H9 (cell line): ENCODE results near the gene ARID1B. TPM values are rescaled to one million over a fixed set of nuclear protein-coding genes. Genes with fewer than 3 reads are reported as not detected.

Experiments used
- DNase-seq: peaks from one replicate; pipeline ENCODE4 v3.0.0-alpha.2; 2017
- H2AFZ ChIP-seq: one replicate; pipeline ENCODE4 v1.6.1; 2013; ENCODE audit warnings: mild to moderate bottlenecking, low read length, control low read depth, moderate library complexity
- H2AK5ac ChIP-seq: 2 replicates; pipeline ENCODE4 v1.6.1; 2013; ENCODE audit warnings: low read length, control low read depth, mixed read lengths; ENCODE audit not compliant: insufficient read length
- H2BK120ac ChIP-seq: one replicate; pipeline ENCODE4 v1.6.1; 2013; ENCODE audit warnings: low read depth, mild to moderate bottlenecking, low read length, control low read depth, inconsistent platforms; ENCODE audit not compliant: poor library complexity, severe bottlenecking
- H2BK12ac ChIP-seq: 2 replicates; pipeline ENCODE4 v1.6.1; 2013; ENCODE audit warnings: low read length, control low read depth, mixed read lengths, low read depth; ENCODE audit not compliant: insufficient read length
- H2BK15ac ChIP-seq: 2 replicates; pipeline ENCODE4 v1.6.1; 2013; ENCODE audit warnings: low read depth, low read length, control low read depth
- H2BK20ac ChIP-seq: one replicate; pipeline ENCODE4 v1.6.1; 2013; ENCODE audit warnings: low read depth, mild to moderate bottlenecking, low read length, control low read depth, inconsistent platforms; ENCODE audit not compliant: poor library complexity, severe bottlenecking
- H2BK5ac ChIP-seq: 2 replicates; pipeline ENCODE4 v1.6.1; 2013; ENCODE audit warnings: low read length, control low read depth, mixed read lengths; ENCODE audit not compliant: insufficient read length
- H3K14ac ChIP-seq: 2 replicates; pipeline ENCODE4 v1.6.1; 2013; ENCODE audit warnings: low read length, control low read depth; ENCODE audit not compliant: insufficient read depth
- H3K18ac ChIP-seq: 2 replicates; pipeline ENCODE4 v1.6.1; 2013; ENCODE audit warnings: low read depth, mild to moderate bottlenecking, mixed read lengths, low read length, control low read depth; ENCODE audit not compliant: insufficient read length
- H3K23ac ChIP-seq: 2 replicates; pipeline ENCODE4 v1.6.1; 2013; ENCODE audit warnings: low read length, control low read depth, mixed read lengths, low read depth; ENCODE audit not compliant: insufficient read length
- H3K23me2 ChIP-seq: 2 replicates; pipeline ENCODE4 v1.6.1; 2013; ENCODE audit warnings: low read depth, mild to moderate bottlenecking, mixed read lengths, low read length, control low read depth; ENCODE audit not compliant: insufficient read length, poor library complexity, severe bottlenecking
- H3K27ac ChIP-seq: 2 replicates; pipeline ENCODE4 v1.5.1; 2013; ENCODE audit warnings: low read length, control low read depth, mixed read lengths, low read depth; ENCODE audit not compliant: insufficient read length
- H3K27me3 ChIP-seq: 2 replicates; pipeline ENCODE4 v1.6.1; 2013; ENCODE audit warnings: low read length, control low read depth, inconsistent platforms; ENCODE audit not compliant: insufficient read depth
- H3K4ac ChIP-seq: 2 replicates; pipeline ENCODE4 v1.6.1; 2013; ENCODE audit warnings: low read depth, mild to moderate bottlenecking, control low read depth, inconsistent platforms, low read length, moderate library complexity
- H3K4me1 ChIP-seq: 2 replicates; pipeline ENCODE4 v1.6.1; 2013; ENCODE audit warnings: low read length, control low read depth, inconsistent platforms; ENCODE audit not compliant: insufficient read depth
- H3K4me2 ChIP-seq: 2 replicates; pipeline ENCODE4 v1.6.1; 2013; ENCODE audit warnings: low read length, control low read depth, mixed read lengths; ENCODE audit not compliant: insufficient read length, insufficient read depth
- H3K56ac ChIP-seq: 2 replicates; pipeline ENCODE4 v1.6.1; 2013; ENCODE audit warnings: low read depth, mild to moderate bottlenecking, mixed read lengths, low read length, control low read depth; ENCODE audit not compliant: insufficient read length
- H3K79me1 ChIP-seq: 2 replicates; pipeline ENCODE4 v1.6.1; 2013; ENCODE audit warnings: low read depth, mild to moderate bottlenecking, moderate library complexity, low read length, control low read depth, inconsistent platforms; ENCODE audit not compliant: insufficient read depth, poor library complexity, severe bottlenecking
- H3K79me2 ChIP-seq: 2 replicates; pipeline ENCODE4 v1.6.1; 2013; ENCODE audit warnings: low read length, control low read depth, inconsistent platforms; ENCODE audit not compliant: insufficient read depth
- H3K9ac ChIP-seq: 2 replicates; pipeline ENCODE4 v1.6.1; 2013; ENCODE audit warnings: low read length, control low read depth, mixed read lengths; ENCODE audit not compliant: insufficient read length; ENCODE audit errors: extremely low read depth
- H3K9me3 ChIP-seq: one replicate; pipeline ENCODE4 v1.6.1; 2013; ENCODE audit warnings: low read depth, low read length, inconsistent platforms; ENCODE audit not compliant: control insufficient read depth
- H3T11ph ChIP-seq: one replicate; pipeline ENCODE4 v1.6.1; 2013; ENCODE audit warnings: mild to moderate bottlenecking, low read length, control low read depth, inconsistent platforms
- H4K20me1 ChIP-seq: one replicate; pipeline ENCODE4 v1.6.1; 2013; ENCODE audit not compliant: control insufficient read depth, insufficient read length, insufficient read depth
- H4K5ac ChIP-seq: 2 replicates; pipeline ENCODE4 v1.6.1; 2013; ENCODE audit warnings: low read depth, mild to moderate bottlenecking, mixed read lengths, low read length, control low read depth; ENCODE audit not compliant: insufficient read length
- H4K8ac ChIP-seq: replicated peaks from 2 replicates; pipeline ENCODE4 v1.6.1; 2013; ENCODE audit warnings: low read length, control low read depth, mixed read lengths, low read depth; ENCODE audit not compliant: insufficient read length
- H4K91ac ChIP-seq: 2 replicates; pipeline ENCODE4 v1.6.1; 2013; ENCODE audit warnings: low read depth, mild to moderate bottlenecking, moderate library complexity, mixed read lengths, low read length, control low read depth; ENCODE audit not compliant: insufficient read length
- H3K27ac Mint-ChIP-seq, 3 experiments: 2 replicates in 2 of 3; 3 replicates in 1 of 3; pipeline ENCODE4 v1.8.0; 2020 to 2021; ENCODE audit warnings: mixed read lengths in 3 of 3, mild to moderate bottlenecking in 1 of 3, moderate library complexity in 1 of 3
- H3K27me3 Mint-ChIP-seq: 2 replicates; pipeline ENCODE4 v1.8.0; 2021; ENCODE audit warnings: low read depth, mild to moderate bottlenecking, moderate library complexity, mixed read lengths
- H3K36me3 Mint-ChIP-seq, 3 experiments: 2 replicates in 2 of 3; 3 replicates in 1 of 3; pipeline ENCODE4 v1.8.0; 2020 to 2021; ENCODE audit warnings: low read depth in 3 of 3, mixed read lengths in 3 of 3; ENCODE audit not compliant: insufficient read depth in 1 of 3
- H3K4me1 Mint-ChIP-seq, 2 experiments: 2 replicates each; pipeline ENCODE4 v1.8.0; 2020; ENCODE audit warnings: mixed read lengths in 2 of 2
- H3K4me3 Mint-ChIP-seq, 2 experiments: 2 replicates in 1 of 2; 3 replicates in 1 of 2; pipeline ENCODE4 v1.8.0; 2020 to 2021; ENCODE audit warnings: mild to moderate bottlenecking in 2 of 2, mixed read lengths in 2 of 2, moderate library complexity in 1 of 2
- H3K9me3 Mint-ChIP-seq, 2 experiments: 2 replicates in 1 of 2; 3 replicates in 1 of 2; pipeline ENCODE4 v1.8.0; 2020; ENCODE audit warnings: mild to moderate bottlenecking in 2 of 2, mixed read lengths in 2 of 2, moderate library complexity in 1 of 2
- WGBS: extraction: QIAGEN DNeasy Blood & Tissue Kit; methylation state at CpG from one replicate; pipeline ENCODE4 v1.1.7; 2013; ENCODE audit warnings: missing lambda C conversion rate, low lambda C conversion rate, mixed read lengths; ENCODE audit not compliant: insufficient read length; ENCODE audit errors: extremely low coverage; 5-methylcytosine and 5-hydroxymethylcytosine counted together
- total RNA-seq: library from RNA; stranded (reverse); gene quantifications from 2 replicates; pipeline ENCODE4 v1.2.1, GENCODE V29; 2021
- TF ChIP-seq, protein P1 (sequence below): fragments of 200-600 bp; sonication (generic); conservative IDR thresholded peaks from 3 replicates; pipeline ENCODE4 v1.8.0; 2021; ENCODE audit warnings: antibody characterized with exemption, mild to moderate bottlenecking

Gene ARID1B
- total RNA-seq, 1 experiment from 2014 or later = 88.2 TPM

GRCh38 chr6:157217198-157217893, 440.2 kb downstream of the ARID1B start:
- TF ChIP-seq, protein P1, sequence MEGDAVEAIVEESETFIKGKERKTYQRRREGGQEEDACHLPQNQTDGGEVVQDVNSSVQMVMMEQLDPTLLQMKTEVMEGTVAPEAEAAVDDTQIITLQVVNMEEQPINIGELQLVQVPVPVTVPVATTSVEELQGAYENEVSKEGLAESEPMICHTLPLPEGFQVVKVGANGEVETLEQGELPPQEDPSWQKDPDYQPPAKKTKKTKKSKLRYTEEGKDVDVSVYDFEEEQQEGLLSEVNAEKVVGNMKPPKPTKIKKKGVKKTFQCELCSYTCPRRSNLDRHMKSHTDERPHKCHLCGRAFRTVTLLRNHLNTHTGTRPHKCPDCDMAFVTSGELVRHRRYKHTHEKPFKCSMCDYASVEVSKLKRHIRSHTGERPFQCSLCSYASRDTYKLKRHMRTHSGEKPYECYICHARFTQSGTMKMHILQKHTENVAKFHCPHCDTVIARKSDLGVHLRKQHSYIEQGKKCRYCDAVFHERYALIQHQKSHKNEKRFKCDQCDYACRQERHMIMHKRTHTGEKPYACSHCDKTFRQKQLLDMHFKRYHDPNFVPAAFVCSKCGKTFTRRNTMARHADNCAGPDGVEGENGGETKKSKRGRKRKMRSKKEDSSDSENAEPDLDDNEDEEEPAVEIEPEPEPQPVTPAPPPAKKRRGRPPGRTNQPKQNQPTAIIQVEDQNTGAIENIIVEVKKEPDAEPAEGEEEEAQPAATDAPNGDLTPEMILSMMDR = no peak
- no peak overlapping the region for H3K56ac ChIP-seq
- H3K27me3 Mint-ChIP-seq = peaks cover 24% of the 10 kb centered on the region
- H3K27ac Mint-ChIP-seq = peak overlapping the region in 2 of 3 experiments; percentile 57 to 77; a peak in 2 of 7 replicates
- no peak overlapping the region for H4K8ac ChIP-seq
- H3K4me1 ChIP-seq = no peaks in the 10 kb centered on the region
- no peaks in the 10 kb centered on the region for H4K20me1 ChIP-seq
- no peaks in the 10 kb centered on the region for H3K79me2 ChIP-seq
- no peak overlapping the region for H2BK120ac ChIP-seq
- no peaks in the 10 kb centered on the region for H3K79me1 ChIP-seq
- H2BK15ac ChIP-seq = no peak overlapping the region
- H3K14ac ChIP-seq = no peak overlapping the region
- no peak overlapping the region for H2AFZ ChIP-seq
- no peaks in the 10 kb centered on the region for H3K23me2 ChIP-seq
- no peak overlapping the region for H4K91ac ChIP-seq
- no peak overlapping the region for H3K4me3 Mint-ChIP-seq
- H2BK12ac ChIP-seq = no peak overlapping the region
- no peak overlapping the region for H3K4ac ChIP-seq
- H3K4me2 ChIP-seq = no peak overlapping the region
- no peak overlapping the region for H2BK5ac ChIP-seq
- WGBS = no CpG with 5 or more reads among the region's 20 CpGs
- H3K18ac ChIP-seq = no peak overlapping the region
- no peak overlapping the region for H3K27ac ChIP-seq
- no peak overlapping the region for H3K9ac ChIP-seq
- H2BK20ac ChIP-seq = no peak overlapping the region
- H3K27me3 ChIP-seq = no peaks in the 10 kb centered on the region
- H3K4me1 Mint-ChIP-seq = peaks cover 8 to 18% of the 10 kb centered on the region in 2 experiments
- no peak overlapping the region for H3K23ac ChIP-seq
- no peak overlapping the region for H3T11ph ChIP-seq
- H3K9me3 ChIP-seq = no peaks in the 10 kb centered on the region
- H4K5ac ChIP-seq = no peak overlapping the region
- no peaks in the 10 kb centered on the region; a peak in 1 of 7 replicates for H3K36me3 Mint-ChIP-seq
- no peak overlapping the region for H2AK5ac ChIP-seq
- H3K9me3 Mint-ChIP-seq = no peaks in the 10 kb centered on the region; a peak in 2 of 5 replicates
- DNase-seq = no peak
